GM19240 (cell line): ENCODE results near the gene GATD1.

Experiments
- DNase-seq: peaks from one replicate; pipeline ENCODE4 v3.0.0; 2011; ENCODE audit warnings: low spot score; ENCODE audit not compliant: insufficient read length

The GATD1 gene

GRCh38 chr11:812390-812789 lies 35.1 kb upstream of the GATD1 start:
- no peak for DNase-seq

- DNase-seq = no peak
These were observed 34.4 kb upstream of the GATD1 start for GRCh38 chr11:811446-812245.

- no peak for DNase-seq
These were observed 32.8 kb upstream of the GATD1 start for GRCh38 chr11:810040-810567.

DNA sequence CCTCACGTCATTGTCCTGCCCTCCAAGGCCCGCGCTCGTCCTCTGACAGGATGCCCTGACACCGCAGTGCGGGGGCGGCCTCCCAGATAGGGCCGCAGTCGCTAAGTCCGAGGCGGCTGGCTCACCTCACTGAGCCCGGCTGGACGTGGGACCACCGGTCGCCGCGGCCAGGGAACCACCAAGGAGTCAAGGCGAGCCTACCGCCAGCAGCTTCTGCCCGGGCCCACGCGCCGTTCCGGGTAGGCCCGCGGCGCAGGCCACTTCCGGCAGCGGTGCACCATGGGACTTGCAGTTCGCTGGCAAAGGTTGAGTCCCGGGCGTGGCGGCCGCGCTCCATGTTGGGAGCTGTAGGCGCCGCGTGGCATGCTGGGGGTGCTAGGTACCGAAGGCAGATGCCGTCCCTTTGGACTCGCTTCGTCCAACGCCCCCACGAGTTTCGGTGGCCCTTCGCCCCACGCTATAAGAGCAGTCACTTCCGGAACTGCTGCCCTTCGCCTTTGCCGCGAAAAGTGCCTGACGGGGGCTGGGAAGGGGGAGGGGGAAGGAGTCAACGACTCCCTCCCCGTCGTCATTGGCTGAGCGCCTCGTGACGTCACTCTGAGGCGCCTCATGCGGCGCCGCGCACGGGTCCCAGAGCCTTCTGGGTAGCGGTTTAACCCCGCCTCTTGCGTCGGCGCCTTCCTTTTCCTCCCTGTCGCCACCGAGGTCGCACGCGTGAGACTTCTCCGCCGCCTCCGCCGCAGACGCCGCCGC lies 32.2 kb upstream of the GATD1 start, which contains the start of gene RPLP2:
Gene RPLP2 (plus strand): TSS at position 681 of the 753 bp plus-strand sequence. CDS start 268 bp downstream, outside the sequence.
- peak; percentile 96 for DNase-seq

DNA sequence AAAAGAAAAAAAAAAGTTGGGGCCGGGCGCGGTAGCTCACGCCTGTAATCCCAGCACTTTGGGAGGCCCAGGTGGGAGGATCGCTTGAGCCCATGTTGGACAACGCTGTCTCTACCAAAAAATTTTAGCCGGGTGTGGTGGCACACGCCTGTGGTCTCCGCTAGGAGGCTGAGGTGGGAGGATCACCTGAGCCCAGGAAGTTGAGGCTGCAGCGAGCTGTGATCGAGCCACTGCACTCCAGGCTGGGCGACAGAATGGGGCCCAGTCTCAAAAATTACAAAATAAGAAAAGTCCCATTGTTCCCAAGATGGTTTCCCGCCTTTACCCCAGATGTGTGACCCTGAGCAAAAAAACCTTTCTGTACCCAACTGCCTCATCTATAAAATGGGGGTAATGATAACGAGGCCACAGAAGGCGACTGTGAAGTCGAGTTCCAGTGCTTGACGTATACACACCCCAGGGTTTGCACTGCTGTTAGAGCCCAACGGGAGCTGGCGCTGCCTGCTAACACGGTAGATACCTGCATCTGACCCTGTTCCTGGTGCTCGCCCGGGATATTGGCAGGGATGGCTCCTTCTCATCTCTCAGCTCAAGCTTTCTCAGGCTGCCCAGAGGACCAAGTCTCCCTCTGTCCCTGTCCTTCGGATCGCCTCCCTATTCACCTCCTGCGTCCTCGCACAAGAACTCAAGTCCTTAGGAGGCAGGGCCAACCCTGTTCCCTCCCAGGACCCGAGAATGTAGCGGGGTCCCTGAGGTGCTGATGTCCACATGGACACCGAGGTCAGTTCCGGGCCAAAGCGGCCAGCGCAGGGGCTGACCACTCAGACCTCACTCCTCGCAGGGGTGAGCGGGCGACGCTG lies 31.4 kb upstream of the GATD1 start:
- no peak for DNase-seq

- DNase-seq = no peak
These were observed 27.3 kb upstream of the GATD1 start for GRCh38 chr11:804599-804964.

GRCh38 chr11:803770-804598 lies 26.7 kb upstream of the GATD1 start:
- DNase-seq = no peak

DNA sequence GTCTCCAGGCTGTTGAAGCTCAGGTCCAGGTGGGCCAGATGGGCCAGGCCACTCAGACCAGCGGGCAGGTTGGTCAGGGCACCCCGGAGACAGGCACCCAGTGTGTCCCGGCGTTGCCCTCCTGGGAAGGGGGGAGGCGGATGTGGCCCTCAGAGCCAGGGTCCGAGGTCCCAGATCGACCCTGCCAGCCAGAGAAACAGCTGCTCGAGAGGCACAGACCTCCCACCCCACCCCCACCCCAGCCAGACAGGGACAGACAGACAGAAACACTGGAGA lies 26.1 kb upstream of the GATD1 start:
- no peak for DNase-seq

GRCh38 chr11:802693-803466 lies 25.6 kb upstream of the GATD1 start:
- DNase-seq = no peak

GRCh38 chr11:802018-802617 lies 24.8 kb upstream of the GATD1 start:
- DNase-seq = no peak

GRCh38 chr11:801097-801780 lies 24.0 kb upstream of the GATD1 start:
- DNase-seq = no peak

GRCh38 chr11:800473-800872 lies 23.2 kb upstream of the GATD1 start:
- no peak for DNase-seq

DNA sequence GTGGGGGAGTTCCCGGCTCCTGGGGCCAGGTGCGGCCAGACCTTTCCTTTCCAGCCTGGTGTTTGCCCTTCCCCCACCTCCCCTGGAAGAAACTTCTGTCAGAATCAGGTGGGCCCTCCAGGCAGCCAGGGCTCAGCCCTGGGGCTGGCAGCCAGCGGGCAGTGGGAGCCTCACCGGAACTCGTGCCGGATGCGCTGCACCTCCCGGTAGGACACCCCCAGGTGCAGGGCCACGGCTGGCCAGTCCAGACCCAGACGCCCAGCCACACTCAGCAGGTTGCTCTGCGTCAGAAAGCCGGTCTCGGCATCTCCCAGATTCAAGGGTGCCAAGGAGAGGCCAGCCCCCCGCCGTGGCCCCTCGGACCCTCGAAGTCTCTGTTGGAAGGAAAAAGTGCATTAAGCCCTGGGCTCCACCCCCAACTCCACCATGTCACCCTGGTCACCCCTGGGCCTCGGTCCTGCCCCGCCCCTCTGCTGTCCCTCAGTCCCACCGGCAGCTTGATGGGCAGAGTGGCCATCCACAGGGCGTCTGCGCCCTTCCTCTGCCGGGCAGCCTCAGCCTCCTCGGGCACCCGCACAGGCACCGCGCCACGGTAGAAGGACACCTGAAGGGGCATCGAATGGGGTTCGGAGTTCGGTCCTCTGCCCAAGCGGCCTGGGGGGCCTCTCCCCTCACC lies 22.5 kb upstream of the GATD1 start:
- no peak for DNase-seq

DNA sequence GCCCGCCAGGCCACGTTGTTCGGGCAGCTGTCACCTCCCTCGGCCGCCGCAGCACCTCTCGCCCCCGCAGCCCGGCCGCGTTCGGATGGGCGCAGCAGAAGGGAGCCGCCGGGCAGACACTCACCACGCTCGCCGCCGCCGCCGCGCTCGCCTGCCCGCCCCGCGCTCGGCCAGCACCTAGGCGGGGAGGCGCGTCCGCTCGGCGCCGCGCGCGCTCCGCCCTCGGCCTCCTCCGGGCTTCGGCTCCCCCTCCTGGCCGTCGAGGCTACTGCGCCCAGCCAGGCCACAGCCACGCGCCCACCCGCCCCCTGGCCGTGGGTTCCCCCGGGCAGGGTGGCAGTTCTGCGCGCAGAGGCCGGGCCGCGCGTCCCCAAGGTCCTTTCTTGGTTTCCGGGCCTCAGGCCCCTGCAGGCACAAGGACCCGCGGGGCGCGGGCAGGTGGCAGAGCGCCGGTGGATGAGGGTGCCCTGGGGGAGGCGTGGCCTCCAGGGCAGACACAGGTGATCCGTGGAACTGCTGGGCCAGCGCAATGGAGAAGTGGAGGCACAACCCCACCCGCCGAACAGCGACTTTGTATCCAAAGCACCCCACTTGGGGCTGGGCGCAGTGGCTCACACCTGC lies 20.9 kb upstream of the GATD1 start, which contains the start of gene SLC25A22:
Gene SLC25A22 (minus strand): TSS at position 189 of the 621 bp plus-strand sequence. CDS start 3,275 bp downstream, outside the sequence.
- DNase-seq = peak; percentile 93

DNA sequence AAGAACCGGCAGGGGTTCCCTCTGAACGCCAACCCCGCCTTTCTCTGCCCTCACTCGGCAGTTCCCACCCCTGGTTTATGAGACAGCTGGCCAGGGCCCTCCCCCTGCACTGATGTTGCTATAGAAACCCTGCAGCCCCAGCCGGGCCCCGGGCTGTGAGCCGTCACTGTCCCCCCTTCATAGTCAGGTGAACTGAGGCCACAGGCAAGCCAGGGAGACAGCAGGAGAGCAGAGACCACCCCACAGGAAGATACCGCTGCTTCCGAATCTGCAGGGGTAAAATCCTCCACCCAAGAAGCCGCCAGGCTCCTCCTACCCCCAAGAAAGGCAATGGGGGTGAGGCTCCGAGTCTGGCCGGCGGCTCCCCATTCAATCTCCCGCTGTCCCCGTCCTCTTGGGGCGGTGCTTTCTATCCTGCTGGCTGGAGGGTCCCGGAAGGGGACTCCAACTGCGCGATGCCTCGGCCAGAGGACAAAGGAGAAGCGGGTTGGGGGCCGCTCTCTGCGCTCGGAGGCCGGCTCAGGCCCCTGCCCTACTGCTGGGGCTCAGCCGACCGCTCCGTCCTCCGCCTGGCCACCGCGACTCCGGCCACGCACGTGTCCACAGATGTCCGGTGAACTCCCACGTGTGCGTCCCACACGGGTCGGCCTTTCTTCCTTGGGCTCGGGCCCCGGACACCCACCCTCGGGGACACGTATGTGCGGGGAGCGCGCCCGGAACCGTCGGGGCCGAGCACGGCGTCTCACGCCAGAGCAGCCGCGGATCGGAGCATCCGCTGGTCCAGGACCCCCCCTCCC lies 20.2 kb upstream of the GATD1 start:
- DNase-seq = peak; percentile 84

DNA sequence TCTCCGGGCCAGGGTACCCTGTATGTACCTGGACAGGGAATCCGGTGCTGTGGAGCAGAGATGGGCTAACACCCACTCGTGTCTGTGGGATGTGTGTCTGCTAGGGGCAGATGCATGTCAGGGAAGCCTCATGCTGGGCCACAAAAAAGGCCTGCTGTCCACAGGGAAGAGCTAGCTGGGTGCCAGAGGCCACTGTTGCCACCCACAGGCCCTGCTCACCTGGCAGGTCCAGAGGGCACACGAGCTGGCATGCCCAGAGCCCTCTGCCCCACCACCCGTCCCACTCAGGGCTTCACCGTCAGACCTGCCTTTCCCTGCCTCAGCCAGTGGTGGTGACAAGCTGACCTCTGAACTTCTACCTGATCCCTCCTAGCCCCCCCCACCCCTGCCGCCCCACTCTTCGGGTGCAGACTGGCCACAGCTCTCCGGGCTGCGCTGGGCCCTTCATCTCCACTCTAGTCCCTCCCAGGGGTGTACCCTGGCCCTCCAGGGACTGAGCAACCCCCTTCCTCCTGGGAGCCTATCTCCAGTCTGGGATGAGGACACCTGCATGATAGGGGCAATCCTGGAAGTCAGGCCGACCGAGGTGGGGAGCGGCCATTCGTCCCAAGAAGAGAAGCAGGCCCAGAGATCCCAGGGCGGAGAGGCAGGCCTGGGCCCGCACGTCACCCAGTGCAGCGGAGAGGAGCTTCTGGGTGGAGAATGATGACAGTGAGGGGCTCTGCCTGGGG lies 19.4 kb upstream of the GATD1 start:
- no peak for DNase-seq
